SHP77 treated with DMSO at 0.1 percent for 48 hours (cell line): ENCODE results near the gene PDIA5.

Experiments used
- DNase-seq: peaks from one replicate; lab custom pipeline; 2025; lab: John Stamatoyannopoulos, UW

Gene PDIA5

GRCh38 chr3:123169492-123169929 lies 102.7 kb downstream of the PDIA5 start:
- no peak for DNase-seq

GRCh38 chr3:123169930-123170329 lies 103.1 kb downstream of the PDIA5 start:
- DNase-seq, result no peak

- no peak for DNase-seq
These were observed 114.0 kb downstream of the PDIA5 start for GRCh38 chr3:123180791-123181190.

GRCh38 chr3:123186695-123187094 lies 119.9 kb downstream of the PDIA5 start:
- DNase-seq, result no peak

GRCh38 chr3:123188058-123188457 lies 121.2 kb downstream of the PDIA5 start:
- DNase-seq, result no peak

GRCh38 chr3:123193448-123194101 lies 126.8 kb downstream of the PDIA5 start:
- no peak for DNase-seq

- DNase-seq, result no peak
These were observed 127.7 kb downstream of the PDIA5 start for GRCh38 chr3:123194552-123194951.

GRCh38 chr3:123198372-123198771 lies 131.5 kb downstream of the PDIA5 start:
- no peak for DNase-seq

- no peak for DNase-seq
These were observed 134.4 kb downstream of the PDIA5 start for GRCh38 chr3:123201223-123201556.

- peak; percentile 91 for DNase-seq
These were observed 135.0 kb downstream of the PDIA5 start, which contains the start of gene SEC22A for GRCh38 chr3:123201557-123202427. SEC22A (plus strand) TSS chr3:123201943; CDS start chr3:123209218, 7,275 bp downstream.

- DNase-seq, result no peak
These were observed 135.6 kb downstream of the PDIA5 start for GRCh38 chr3:123202451-123202850.
